ENCODE measurements around the gene MORN3. TPM values are rescaled to one million over a fixed set of nuclear protein-coding genes. Genes with fewer than 3 reads are reported as not detected.

The MORN3 gene
- total and polyA plus RNA-seq, 2 of the 8 experiments (the other 6 are each of a cell fraction or from before 2014, with no cell fraction given) = 0.39 to 0.93 TPM

GRCh38 chr12:121673013-121673511 lies 3.6 kb upstream of the MORN3 start (continued):
- no peak for TF ChIP-seq CHD7 (IDR thresholded peaks at IDR 0.05; ENCODE audit: insufficient replicate concordance, low read length)
- TF ChIP-seq TEAD4 (IDR thresholded peaks at IDR 0.05; ENCODE audit: low read depth, low read length) = no peak
- TF ChIP-seq POU5F1 (IDR thresholded peaks at IDR 0.05; ENCODE audit: low read depth, low read length) = no peak
- TF ChIP-seq ZNF274 (IDR thresholded peaks at IDR 0.05; ENCODE audit: borderline replicate concordance, extremely low read depth, low read length) = no peak
- no peak for TF ChIP-seq SUZ12 (IDR thresholded peaks at IDR 0.05; ENCODE audit: low read length)
- no peak for TF ChIP-seq CREB1 (IDR thresholded peaks at IDR 0.05)
- no peak for TF ChIP-seq EZH2 (IDR thresholded peaks at IDR 0.05; ENCODE audit: low read depth, low read length, severe bottlenecking)
- no peak for TF ChIP-seq CHD2 (IDR thresholded peaks at IDR 0.05; ENCODE audit: low read length)
- TF ChIP-seq RBBP5 (IDR thresholded peaks at IDR 0.05; ENCODE audit: borderline replicate concordance, low read depth, low read length) = no peak
- no peak for TF ChIP-seq RNF2 (IDR thresholded peaks at IDR 0.05; ENCODE audit: borderline replicate concordance, low read depth, low read length, missing control alignments, poor library complexity, severe bottlenecking)
- no peak for TF ChIP-seq TAF7 (optimal IDR thresholded peaks at IDR 0.05; ENCODE audit: borderline replicate concordance, low read depth, low read length)

Data from H1 (cell line).